Loucy (cell line): ENCODE data around the gene MFAP3L.

Experiments used
- H2AFZ ChIP-seq: fragments of 200-600 bp; sonication (generic); 2 replicates; pipeline ENCODE4 v1.6.0; 2016; ENCODE audit warnings: antibody characterized with exemption, mild to moderate bottlenecking, low read length, moderate library complexity
- H3F3A ChIP-seq: fragments of 200-600 bp; 2 replicates; pipeline ENCODE4 v1.6.0; 2016; ENCODE audit warnings: antibody characterized with exemption, low read depth, mild to moderate bottlenecking
- H3K27me3 ChIP-seq: fragments of 200-600 bp; sonication (generic); 2 replicates; pipeline ENCODE4 v1.6.1; 2014; ENCODE audit warnings: low read length, mild to moderate bottlenecking; ENCODE audit not compliant: insufficient read depth, poor library complexity, severe bottlenecking
- H3K36me3 ChIP-seq: fragments of 200-600 bp; sonication (generic); 2 replicates; pipeline ENCODE4 v1.6.1; 2016; ENCODE audit warnings: low read length; ENCODE audit not compliant: insufficient read depth
- H3K4me1 ChIP-seq: fragments of 200-600 bp; sonication (generic); 2 replicates; pipeline ENCODE4 v1.5.1; 2014; ENCODE audit warnings: low read length, mild to moderate bottlenecking; ENCODE audit not compliant: insufficient read depth, poor library complexity, severe bottlenecking
- H3K4me2 ChIP-seq: fragments of 200-600 bp; sonication (generic); 2 replicates; pipeline ENCODE4 v1.6.0; 2014; ENCODE audit warnings: antibody characterized with exemption, low read length, low read depth, mild to moderate bottlenecking; ENCODE audit not compliant: poor library complexity, severe bottlenecking
- H3K4me3 ChIP-seq: fragments of 200-600 bp; sonication (generic); 2 replicates; pipeline ENCODE4 v1.5.1; 2014; ENCODE audit warnings: low read length, mild to moderate bottlenecking, mixed read lengths; ENCODE audit not compliant: poor library complexity, severe bottlenecking
- H3K79me2 ChIP-seq: fragments of 200-600 bp; sonication (generic); 2 replicates; pipeline ENCODE4 v1.6.1; 2014; ENCODE audit warnings: low read length; ENCODE audit not compliant: insufficient read depth
- H3K9ac ChIP-seq: fragments of 200-600 bp; sonication (generic); 2 replicates; pipeline ENCODE4 v1.6.0; 2014; ENCODE audit warnings: mild to moderate bottlenecking, low read depth, low read length, moderate library complexity; ENCODE audit not compliant: poor library complexity, severe bottlenecking
- H3K9me2 ChIP-seq: fragments of 200-600 bp; sonication (generic); replicated peaks from 2 replicates; pipeline ENCODE4 v1.6.1; 2016; ENCODE audit warnings: low read depth, low read length, mixed read lengths
- H3K9me3 ChIP-seq: fragments of 200-600 bp; sonication (generic); 2 replicates; pipeline ENCODE4 v1.6.1; 2014; ENCODE audit warnings: mild to moderate bottlenecking, antibody characterized with exemption, low read length, low read depth; ENCODE audit not compliant: insufficient read depth
- H4K20me1 ChIP-seq: fragments of 200-600 bp; sonication (generic); 2 replicates; pipeline ENCODE4 v1.6.0; 2014; ENCODE audit warnings: antibody characterized with exemption, low read length, mild to moderate bottlenecking; ENCODE audit not compliant: insufficient read depth, poor library complexity, severe bottlenecking
- CTCF ChIP-seq: fragments of 200-600 bp; sonication (generic); conservative IDR thresholded peaks from 2 replicates; pipeline ENCODE4 v1.5.1; 2014; ENCODE audit warnings: mild to moderate bottlenecking, antibody characterized with exemption, low read length
- EZH2phosphoT487 ChIP-seq: fragments of 200-600 bp; IDR thresholded peaks from 2 replicates; pipeline ENCODE4 v1.6.1; 2018; ENCODE audit warnings: antibody characterized with exemption, mild to moderate bottlenecking, moderate library complexity, borderline replicate concordance

The MFAP3L gene

GRCh38 chr4:169988252-169988651 lies 37.9 kb downstream of the MFAP3L start:
- H2AFZ ChIP-seq: no peak overlapping the region
- no peak overlapping the region for H3K9ac ChIP-seq

GRCh38 chr4:169987327-169988228 lies 38.6 kb downstream of the MFAP3L start:
- Histone ChIP-seq H3K36me3 (no peaks in the 10 kb centered on the region), H2AFZ (no peak overlapping the region), H3K9me3 (no peaks in the 10 kb centered on the region), H3K4me2 (no peak overlapping the region), H3K4me3 (no peak overlapping the region), H3K79me2 (no peaks in the 10 kb centered on the region), H3K9ac (no peak overlapping the region), H3K4me1 (no peaks in the 10 kb centered on the region), H3F3A (no peaks in the 10 kb centered on the region), H4K20me1 (no peaks in the 10 kb centered on the region), H3K27me3 (no peaks in the 10 kb centered on the region), H3K9me2 (no peaks in the 10 kb centered on the region)
- no peak for TF ChIP-seq EZH2phosphoT487
- TF ChIP-seq CTCF: no peak

More at GRCh38 chr4:169988252-169988651, 37.9 kb downstream of the MFAP3L start:
- H3K79me2 ChIP-seq: no peaks in the 10 kb centered on the region
- no peak overlapping the region for H3K4me3 ChIP-seq
- no peaks in the 10 kb centered on the region for H3K36me3 ChIP-seq
- H3F3A ChIP-seq: no peaks in the 10 kb centered on the region
- no peak overlapping the region for H3K4me2 ChIP-seq
- H3K4me1 ChIP-seq: no peaks in the 10 kb centered on the region
- H4K20me1 ChIP-seq: no peaks in the 10 kb centered on the region
- TF ChIP-seq EZH2phosphoT487 (no peak), CTCF (no peak)
- H3K27me3 ChIP-seq: no peaks in the 10 kb centered on the region
- H3K9me3 ChIP-seq: no peaks in the 10 kb centered on the region
- H3K9me2 ChIP-seq: no peaks in the 10 kb centered on the region

GRCh38 chr4:169986369-169986768 lies 39.8 kb downstream of the MFAP3L start:
- Histone ChIP-seq H3K79me2 (no peaks in the 10 kb centered on the region), H3F3A (no peaks in the 10 kb centered on the region), H3K4me1 (no peaks in the 10 kb centered on the region), H2AFZ (no peak overlapping the region), H3K9me2 (no peaks in the 10 kb centered on the region), H3K4me2 (no peak overlapping the region), H3K9me3 (no peaks in the 10 kb centered on the region), H4K20me1 (no peaks in the 10 kb centered on the region), H3K9ac (no peak overlapping the region), H3K27me3 (no peaks in the 10 kb centered on the region), H3K36me3 (no peaks in the 10 kb centered on the region), H3K4me3 (no peak overlapping the region)
- no peak for TF ChIP-seq EZH2phosphoT487
- no peak for TF ChIP-seq CTCF
